HG03095 (cell line): ENCODE data around the gene CA12.
"Not testable (repeated sequence)": the region's sequence is repeated elsewhere in the genome, so short reads cannot be mapped to it uniquely, and the experiment has no call there.

Experiments used
- ATAC-seq: cut with Tn5 transposase; IDR thresholded peaks from one replicate; pipeline ENCODE4 v1.9.1; 2021; ENCODE audit warnings: moderate library complexity; ENCODE audit not compliant: unreplicated experiment

CA12 gene

GRCh38 chr15:63339836-63340235 lies 41.8 kb downstream of the CA12 start:
- no peak for ATAC-seq

- ATAC-seq, result no peak
Observed at GRCh38 chr15:63339006-63339766, 42.5 kb downstream of the CA12 start.

DNA sequence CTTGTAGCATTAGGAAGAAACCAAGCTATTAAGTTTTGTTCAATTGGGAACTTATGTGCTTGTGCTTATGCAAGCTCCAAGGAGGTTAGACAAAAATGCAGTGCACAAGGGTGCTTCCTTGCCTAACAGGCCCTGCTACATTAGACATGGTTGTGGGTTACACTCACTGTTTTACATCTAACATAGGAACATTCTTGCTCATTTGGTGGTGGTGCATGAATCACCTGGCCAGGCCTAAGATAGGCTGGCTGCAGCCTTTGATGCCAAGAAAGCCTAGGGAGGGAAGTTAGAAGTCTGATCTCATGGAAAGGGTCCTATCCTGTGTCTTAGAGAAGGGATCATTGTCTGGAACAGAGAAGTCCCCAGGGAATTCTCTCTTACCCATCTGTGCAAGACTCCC lies 43.5 kb downstream of the CA12 start:
- no peak for ATAC-seq

DNA sequence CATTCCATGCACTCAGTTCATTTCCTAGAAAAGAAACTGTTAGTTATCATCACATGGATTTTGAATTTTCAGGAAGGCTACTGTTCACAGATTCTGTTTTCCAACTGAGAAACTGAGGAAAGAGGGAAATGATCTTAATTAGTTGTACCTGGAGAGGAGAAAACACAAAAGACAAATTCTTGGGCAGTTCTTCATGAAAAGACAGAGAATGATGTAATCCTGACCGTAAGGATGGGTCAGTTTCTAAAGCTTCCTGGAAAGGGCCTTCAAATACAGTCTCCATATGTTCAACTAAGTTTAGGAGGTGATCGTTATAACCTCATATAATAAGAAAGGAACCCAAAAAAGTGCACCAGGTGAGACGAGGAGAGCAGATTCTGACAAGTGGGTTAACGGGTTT lies 44.6 kb downstream of the CA12 start:
- no peak for ATAC-seq

GRCh38 chr15:63335543-63336240 lies 46.0 kb downstream of the CA12 start:
- ATAC-seq, result no peak

DNA sequence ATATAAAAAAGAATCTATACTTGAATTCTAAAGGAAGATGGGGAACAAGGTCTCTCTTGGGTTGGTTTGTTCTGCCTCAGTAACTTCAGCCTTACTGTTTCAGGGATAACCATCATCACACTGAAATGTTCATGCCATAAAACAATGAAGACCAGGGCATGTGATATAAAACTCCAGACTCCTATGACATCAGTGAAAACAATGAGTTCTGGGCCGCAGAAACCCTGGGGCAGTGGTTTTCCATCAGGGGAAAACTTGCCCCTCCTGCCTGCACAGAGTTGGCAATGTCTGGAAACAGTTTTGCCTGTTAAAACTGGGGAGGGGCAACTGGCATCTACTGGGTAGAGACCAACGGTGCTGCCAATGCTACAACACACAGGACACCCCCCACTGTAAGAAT lies 46.8 kb downstream of the CA12 start:
- ATAC-seq, result no peak

DNA sequence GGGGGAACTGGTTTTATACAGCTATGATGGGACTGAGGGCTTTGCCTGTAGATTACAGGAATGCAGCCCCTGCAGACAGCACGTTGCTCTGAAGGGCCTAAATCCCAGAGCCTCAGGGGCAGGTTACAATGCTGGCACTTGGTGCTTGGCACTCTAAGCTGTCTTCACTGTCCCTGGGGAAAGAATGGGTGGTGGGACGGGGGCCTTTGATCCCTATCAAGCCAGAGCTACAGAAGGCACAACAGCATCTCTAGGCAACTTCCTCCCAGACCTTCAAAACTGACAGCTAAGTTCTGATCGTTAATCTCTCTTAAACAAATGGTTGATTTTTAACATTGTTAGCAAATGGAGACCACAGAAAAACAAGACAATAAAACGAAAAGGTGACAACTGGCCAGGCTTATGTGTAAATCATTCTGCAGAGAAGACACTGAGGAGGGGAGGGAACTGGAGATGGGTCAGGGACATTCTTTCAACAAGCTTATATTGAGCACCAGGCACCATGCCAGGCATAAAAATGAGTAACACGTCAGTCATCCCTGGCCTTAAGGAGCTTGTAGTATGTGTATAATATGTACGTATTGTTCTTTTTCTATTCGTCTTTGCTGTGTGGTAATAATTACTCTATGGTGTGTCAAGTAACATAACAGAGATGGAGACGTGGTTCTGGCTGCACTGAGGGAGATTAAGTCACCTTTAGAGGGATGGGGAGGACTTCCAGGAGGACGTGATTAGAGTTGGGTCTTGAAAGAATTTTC lies 49.1 kb downstream of the CA12 start:
- ATAC-seq, result no peak

- no peak for ATAC-seq
Observed at GRCh38 chr15:63331456-63331855, 50.2 kb downstream of the CA12 start.

- no peak for ATAC-seq
Observed at GRCh38 chr15:63330926-63331325, 50.7 kb downstream of the CA12 start.

DNA sequence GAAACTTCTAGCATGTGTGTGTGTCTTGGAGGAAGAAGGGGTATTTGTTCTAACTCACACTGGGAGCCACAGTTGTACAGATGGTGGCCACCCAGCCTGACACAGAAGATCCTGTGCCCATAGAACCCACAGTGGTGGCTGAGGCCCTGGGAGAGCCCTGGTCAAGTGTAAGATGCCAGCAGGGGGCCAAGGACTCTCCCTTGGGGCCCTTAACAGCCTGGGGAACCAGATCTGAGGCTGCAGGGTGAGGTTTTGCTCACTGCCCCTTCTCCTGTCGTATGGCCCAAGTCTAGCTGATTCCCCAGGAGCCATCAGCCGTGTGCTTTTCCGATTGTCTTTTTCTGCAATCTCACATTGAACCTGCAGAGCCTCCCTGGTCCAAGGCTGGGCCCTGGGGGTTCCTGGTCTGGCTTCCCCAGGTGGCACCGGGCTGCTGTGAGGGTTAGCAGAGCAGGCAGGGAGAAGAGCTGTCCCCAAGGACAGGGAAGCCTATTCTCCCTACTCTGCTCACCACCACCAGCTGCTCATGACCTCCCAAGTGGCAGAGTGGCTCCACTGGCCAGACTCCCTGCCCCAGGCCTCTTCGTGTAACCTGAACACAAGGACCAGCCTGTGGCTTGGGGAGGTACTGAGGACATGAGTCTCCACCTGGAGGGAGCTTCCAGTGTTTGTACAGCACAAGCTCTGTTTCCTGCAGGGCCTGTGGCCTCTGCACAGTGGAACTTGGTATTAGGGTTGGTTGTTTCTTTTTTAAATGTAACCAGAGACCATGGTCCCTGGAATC lies 51.9 kb downstream of the CA12 start:
- no peak for ATAC-seq

DNA sequence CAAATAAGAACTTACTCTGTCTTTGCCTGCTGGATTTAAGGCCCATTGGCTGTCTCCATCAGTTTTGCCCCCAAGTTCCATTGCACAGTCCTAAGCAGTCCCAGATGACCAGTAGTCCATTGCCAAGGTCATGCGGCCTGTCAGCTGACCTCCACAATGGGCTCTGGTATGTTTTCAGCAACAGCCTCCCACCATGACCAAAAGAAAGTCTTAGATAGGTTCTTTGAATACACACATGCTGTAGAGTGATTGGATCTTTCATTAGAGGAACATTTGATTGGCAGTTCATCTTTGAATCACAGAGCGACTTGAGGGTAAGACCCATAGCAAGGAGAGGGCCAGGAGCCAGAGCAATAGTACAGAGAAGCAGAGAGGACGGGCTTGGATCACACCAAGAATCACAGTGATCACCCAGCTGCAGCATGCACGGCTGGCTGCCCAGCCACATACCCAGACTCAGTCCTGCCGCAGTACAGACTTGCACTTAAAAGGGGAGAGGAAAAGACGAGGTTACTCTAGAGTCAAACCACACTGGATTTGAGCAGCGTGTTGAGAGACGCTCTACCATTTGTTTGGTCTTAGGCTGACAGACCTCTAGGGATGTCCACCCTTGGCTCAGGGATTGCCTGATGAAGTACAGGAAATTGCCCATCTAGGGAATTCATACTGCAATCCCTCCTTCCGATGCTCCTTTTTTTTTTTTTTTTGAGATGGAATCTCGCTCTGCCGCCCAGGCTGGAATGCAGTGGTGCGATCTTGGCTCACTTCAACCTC lies 53.8 kb downstream of the CA12 start:
- ATAC-seq, result no peak

- no peak for ATAC-seq
Observed at GRCh38 chr15:63324770-63325169, 56.9 kb downstream of the CA12 start.

DNA sequence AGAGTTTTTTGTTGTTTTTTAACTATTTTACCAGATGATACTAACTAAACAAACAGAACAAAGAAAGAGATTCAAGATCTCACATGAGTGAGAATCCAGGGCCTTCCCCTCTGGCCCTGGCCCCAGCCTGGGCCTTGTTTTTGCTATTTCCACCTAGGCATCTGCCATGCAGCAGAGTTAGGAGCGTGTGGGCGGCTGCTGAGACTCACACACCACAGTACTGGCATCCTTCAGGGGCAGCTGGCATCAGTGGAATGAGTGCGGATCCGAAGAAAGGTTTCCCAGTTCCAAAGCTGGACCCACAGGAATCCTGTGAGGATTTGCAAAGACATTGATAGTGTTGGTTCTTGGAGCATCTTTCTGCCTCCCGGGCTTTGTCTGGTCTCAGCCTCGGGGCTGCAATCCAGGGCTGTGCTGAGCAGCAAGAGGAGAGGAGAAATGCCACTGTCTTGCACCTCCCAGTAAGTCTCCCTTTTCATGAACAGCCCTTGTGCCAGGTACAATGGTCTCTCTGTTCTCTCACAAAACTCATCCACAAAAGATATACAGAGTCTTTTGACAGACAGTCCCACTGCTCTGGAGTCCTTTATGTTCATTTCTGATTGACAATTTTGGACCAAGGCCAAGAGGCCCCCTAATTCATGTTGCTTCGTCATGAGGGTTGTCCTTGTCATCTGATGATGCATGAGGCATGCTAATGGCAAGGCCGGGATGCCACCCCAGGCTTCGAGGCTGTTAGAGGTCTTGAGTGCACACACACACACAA lies 57.7 kb downstream of the CA12 start:
- no peak for ATAC-seq

DNA sequence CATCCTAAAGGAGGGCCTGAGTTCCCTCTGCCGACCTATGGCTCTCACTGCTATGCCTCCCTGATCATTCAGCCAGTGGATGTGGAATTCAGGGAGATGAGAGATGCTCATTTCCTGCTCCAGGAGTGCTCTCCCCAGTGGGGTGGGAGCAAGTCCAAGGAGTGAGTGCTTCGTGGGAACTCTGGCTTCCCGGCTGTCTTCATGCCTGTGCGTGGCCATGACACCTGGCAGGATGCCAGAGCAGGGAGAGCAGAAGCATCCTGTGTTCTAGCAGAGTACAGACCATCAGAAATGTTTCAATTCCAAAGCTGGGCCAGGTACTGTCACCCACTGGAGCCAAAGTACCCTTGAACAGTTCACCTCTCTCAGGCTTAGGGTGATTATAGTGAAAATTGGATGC lies 59.1 kb downstream of the CA12 start:
- no peak for ATAC-seq

DNA sequence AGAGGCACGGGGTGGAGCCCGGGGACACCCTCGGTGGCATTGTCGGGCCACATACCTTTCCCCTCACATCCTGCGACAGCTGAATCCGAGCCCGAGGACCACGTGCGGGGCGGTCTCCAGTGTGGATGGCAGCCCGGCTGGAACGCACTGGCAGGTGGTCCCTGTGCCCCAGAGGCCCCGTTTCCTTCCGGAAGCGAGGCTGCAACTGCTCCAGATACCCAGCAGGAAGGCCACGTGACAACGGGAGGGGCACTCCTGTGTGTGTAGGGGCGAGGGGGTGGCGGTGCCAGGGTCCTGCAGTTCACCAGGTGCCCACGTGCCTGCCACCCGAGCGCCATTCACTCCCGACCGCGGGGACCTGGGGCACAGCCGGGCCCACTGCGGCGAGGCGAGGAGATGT lies 60.2 kb downstream of the CA12 start:
- no peak for ATAC-seq

- not testable (repeated sequence) for ATAC-seq
Observed at GRCh38 chr15:63320981-63321380, 60.7 kb downstream of the CA12 start.

GRCh38 chr15:63320446-63320845 lies 61.2 kb downstream of the CA12 start:
- ATAC-seq, result not testable (repeated sequence)

DNA sequence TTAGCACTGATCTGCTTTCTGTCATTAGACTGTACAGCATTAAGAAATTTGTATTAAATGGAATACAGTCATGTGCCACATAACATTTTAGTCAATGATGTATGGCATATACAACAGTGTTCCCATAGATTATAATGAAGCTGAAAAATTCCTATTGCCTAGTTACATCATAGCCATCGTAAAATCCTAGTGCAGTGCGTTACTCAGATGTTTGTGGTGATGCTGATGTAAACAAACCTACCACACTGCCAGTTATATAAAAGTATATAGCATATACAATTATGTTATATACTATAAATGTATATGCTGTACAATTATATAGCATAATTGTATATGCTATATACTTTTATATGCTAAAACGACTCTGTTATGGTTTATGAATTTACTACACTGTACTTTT lies 62.6 kb downstream of the CA12 start:
- ATAC-seq, result no peak

DNA sequence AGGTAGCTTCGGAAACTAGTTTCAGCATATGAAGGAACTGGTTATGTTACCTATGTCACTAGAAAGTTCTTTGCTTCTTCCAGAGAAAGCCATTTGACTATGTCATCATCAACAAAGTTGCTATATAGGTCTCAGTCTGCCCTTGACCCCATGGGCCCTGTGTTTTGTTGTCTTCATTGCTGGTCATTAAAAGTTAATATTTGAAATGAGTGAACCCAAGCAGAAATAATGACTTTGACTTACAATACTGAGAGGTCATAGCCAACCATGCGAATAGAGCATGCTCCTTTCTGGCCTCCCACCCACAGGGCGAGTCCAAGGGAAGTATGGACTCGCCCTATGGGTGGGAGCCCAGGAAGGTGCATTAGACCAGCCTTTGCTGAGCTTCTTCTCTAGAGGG lies 63.3 kb downstream of the CA12 start:
- no peak for ATAC-seq

- ATAC-seq, result no peak
Observed at GRCh38 chr15:63314409-63314808, 67.2 kb downstream of the CA12 start.
